HEK293 (cell line): ENCODE data around the gene CD96.

ENCODE experiments used
- CTCF ChIP-seq: fragments of 450-650 bp; formaldehyde crosslinking; IDR thresholded peaks from 2 replicates; pipeline ENCODE4 v1.5.1; 2016; ENCODE audit warnings: missing biosample characterization, missing genetic modification characterization
- TCF7L2 ChIP-seq: IDR thresholded peaks from 2 replicates; pipeline ENCODE4 v1.6.1; 2011; ENCODE audit warnings: low read depth, mild to moderate bottlenecking, inconsistent platforms, low read length, moderate library complexity, borderline replicate concordance
- ZNF274 ChIP-seq, 2 experiments: fragments of 200-500 bp in 1 of 2; fragments of 450-650 bp in 1 of 2; sonication (Bioruptor generic) in 1 of 2; formaldehyde crosslinking in 1 of 2; IDR thresholded peaks; 2 replicates each; pipeline versions ENCODE4 v1.5.1 to v1.6.1; 2014 to 2016; ENCODE audit warnings: borderline replicate concordance in 1 of 2, inconsistent platforms in 1 of 2, low read length in 1 of 2, missing biosample characterization in 1 of 2, missing genetic modification characterization in 1 of 2

- TF ChIP-seq TCF7L2 (no peak), CTCF (tag by site-specific recombination) (no peak), ZNF274 (IDR thresholded peaks at IDR 0.05; ENCODE audit: low read length) (no peak), ZNF274 (tag by site-specific recombination; IDR thresholded peaks at IDR 0.05; ENCODE audit: borderline replicate concordance) (no peak)
Observed at GRCh38 chr3:111615880-111616279, 73.9 kb downstream of the CD96 start.
